ENCODE measurements around the gene TRPM3.

GRCh38 chr9:71136696-71137095 is 15.3 kb upstream of the TRPM3 start:
- TF ChIP-seq POLR2AphosphoS5 (IDR thresholded peaks at IDR 0.05; ENCODE audit: borderline replicate concordance, low read depth, low read length) (no peak), FOXP2 (optimal IDR thresholded peaks at IDR 0.05; ENCODE audit: control extremely low read depth, extremely low read length, insufficient read depth) (no peak)
